Measurements from ENCODE around the gene SEPTIN7. TPM values are rescaled to one million over a fixed set of nuclear protein-coding genes. Genes with fewer than 3 reads are reported as not detected.
A peak's percentile ranks its signal among the peaks of the same experiment; 100 is the strongest.

The SEPTIN7 gene
- total and polyA plus RNA-seq, 2 of the 13 experiments (the other 11 are each of a cell fraction or from before 2014, with no cell fraction given), result 103 to 129 TPM

GRCh38 chr7:35799846-35800717, 775 bp upstream of the SEPTIN7 start (continued):
- TF ChIP-seq, protein P1, sequence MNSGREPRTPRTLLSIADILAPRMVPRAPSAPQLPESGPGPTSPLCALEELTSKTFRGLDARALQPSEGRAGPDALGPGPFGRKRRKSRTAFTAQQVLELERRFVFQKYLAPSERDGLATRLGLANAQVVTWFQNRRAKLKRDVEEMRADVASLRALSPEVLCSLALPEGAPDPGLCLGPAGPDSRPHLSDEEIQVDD (CRISPR knock-in tag; IDR thresholded peaks at IDR 0.05; ENCODE audit: borderline replicate concordance), result no peak
- no peak for TF ChIP-seq ZFP37 (CRISPR knock-in tag; IDR thresholded peaks at IDR 0.05; ENCODE audit: borderline replicate concordance)
- TF ChIP-seq YEATS4 (CRISPR knock-in tag; IDR thresholded peaks at IDR 0.05; ENCODE audit: borderline replicate concordance), result no peak
- TF ChIP-seq CERS6 (CRISPR knock-in tag; IDR thresholded peaks at IDR 0.05), result no peak
- TF ChIP-seq ZNF891 (CRISPR knock-in tag; IDR thresholded peaks at IDR 0.05), result 0 out of 2 replicates have a peak, but pooled peaks have one; percentile 29
- no peak for TF ChIP-seq PAX8 (CRISPR knock-in tag; IDR thresholded peaks at IDR 0.05; ENCODE audit: borderline replicate concordance)
- no peak for TF ChIP-seq ZNF260 (CRISPR knock-in tag; IDR thresholded peaks at IDR 0.05; ENCODE audit: borderline replicate concordance, low read depth)
- no peak for TF ChIP-seq GPN1 (CRISPR knock-in tag; IDR thresholded peaks at IDR 0.05; ENCODE audit: borderline replicate concordance)
- no peak for TF ChIP-seq ZBTB33 (CRISPR knock-in tag; IDR thresholded peaks at IDR 0.05)
- no peak for TF ChIP-seq ZNF557 (CRISPR knock-in tag; IDR thresholded peaks at IDR 0.05)
- TF ChIP-seq ZSCAN25 (CRISPR knock-in tag; IDR thresholded peaks at IDR 0.05), result peak; percentile 20; the same call in 1 of the 2 replicates
- no peak for TF ChIP-seq ZNF414 (CRISPR knock-in tag; IDR thresholded peaks at IDR 0.05)
- TF ChIP-seq THAP9 (CRISPR knock-in tag; IDR thresholded peaks at IDR 0.05; ENCODE audit: borderline replicate concordance), result 0 out of 2 replicates have a peak, but pooled peaks have one; percentile 59
- no peak; the same call in 1 of the 2 replicates for TF ChIP-seq ZNF256 (CRISPR knock-in tag; conservative IDR thresholded peaks at IDR 0.05)
- TF ChIP-seq ZNF7 (CRISPR knock-in tag; IDR thresholded peaks at IDR 0.05), result no peak
- no peak for TF ChIP-seq ZNF275 (CRISPR knock-in tag; IDR thresholded peaks at IDR 0.05; ENCODE audit: borderline replicate concordance)
- TF ChIP-seq CENPX (CRISPR knock-in tag; IDR thresholded peaks at IDR 0.05), result no peak

Data from HepG2 (cell line).